ENCODE results near the gene RYR1.

- TF ChIP-seq POLR2AphosphoS5 (IDR thresholded peaks at IDR 0.05; ENCODE audit: low read depth, low read length): no peak
- TF ChIP-seq POLR2A (IDR thresholded peaks at IDR 0.05; ENCODE audit: low read depth, low read length): no peak
- TF ChIP-seq TAF1 (IDR thresholded peaks at IDR 0.05; ENCODE audit: borderline replicate concordance, low read depth, low read length): no peak
Observed at GRCh38 chr19:38511074-38511708, 77.7 kb downstream of the RYR1 start.

Measured in GM12892 (cell line).